PFSK-1 (cell line): ENCODE measurements around the gene PAGE4.

Experiments used
- FOXP2 ChIP-seq: optimal IDR thresholded peaks from 2 replicates; pipeline ENCODE3; 2011; ENCODE audit warnings: borderline replicate concordance, control low read depth, inconsistent platforms; ENCODE audit not compliant: insufficient read depth; ENCODE audit errors: extremely low read length, extremely low read depth
- POLR2AphosphoS5 ChIP-seq: IDR thresholded peaks from 2 replicates; pipeline ENCODE4 v1.6.1; 2012; ENCODE audit warnings: low read depth, mild to moderate bottlenecking, control low read depth, low read length, moderate library complexity
- SIN3A ChIP-seq: IDR thresholded peaks from 2 replicates; pipeline ENCODE4 v1.6.1; 2012; ENCODE audit warnings: mild to moderate bottlenecking, low read length, moderate library complexity, borderline replicate concordance; ENCODE audit not compliant: insufficient read depth
- TAF1 ChIP-seq: IDR thresholded peaks from 2 replicates; pipeline ENCODE4 v1.6.1; 2012; ENCODE audit warnings: low read length, control low read depth, borderline replicate concordance; ENCODE audit not compliant: insufficient read depth
- TF ChIP-seq, protein P1 (sequence below), 2 experiments: IDR thresholded peaks; 2 replicates each; pipeline versions ENCODE4 v1.6.1 to v1.8.0; 2011 to 2012; ENCODE audit warnings: low read depth in 2 of 2, low read length in 2 of 2, control low read depth in 1 of 2, inconsistent platforms in 1 of 2, mild to moderate bottlenecking in 1 of 2, moderate library complexity in 1 of 2; ENCODE audit not compliant: insufficient read depth in 1 of 2

PAGE4 gene

DNA sequence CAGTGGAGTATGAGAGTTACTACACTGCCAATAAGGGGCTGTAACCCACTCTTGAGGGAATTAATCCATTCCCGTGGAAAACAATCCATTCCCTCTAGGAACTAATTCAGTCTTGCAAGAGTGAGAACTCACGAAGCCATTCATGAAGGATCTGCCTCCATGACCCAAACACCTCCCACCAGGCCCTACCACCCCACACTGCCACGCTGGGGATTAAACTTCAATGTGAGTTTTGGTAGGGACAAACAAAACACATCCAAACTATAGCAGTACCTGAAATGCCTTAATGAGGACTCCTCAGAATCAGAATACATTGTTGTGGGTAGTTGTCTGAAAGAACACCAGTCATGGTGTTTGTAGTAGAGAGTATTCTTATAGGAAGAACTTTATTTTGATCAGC is 19.2 kb downstream of the PAGE4 start:
- TF ChIP-seq TAF1 (no peak), FOXP2 (no peak), POLR2AphosphoS5 (no peak), SIN3A (no peak)
- TF ChIP-seq, protein P1, sequence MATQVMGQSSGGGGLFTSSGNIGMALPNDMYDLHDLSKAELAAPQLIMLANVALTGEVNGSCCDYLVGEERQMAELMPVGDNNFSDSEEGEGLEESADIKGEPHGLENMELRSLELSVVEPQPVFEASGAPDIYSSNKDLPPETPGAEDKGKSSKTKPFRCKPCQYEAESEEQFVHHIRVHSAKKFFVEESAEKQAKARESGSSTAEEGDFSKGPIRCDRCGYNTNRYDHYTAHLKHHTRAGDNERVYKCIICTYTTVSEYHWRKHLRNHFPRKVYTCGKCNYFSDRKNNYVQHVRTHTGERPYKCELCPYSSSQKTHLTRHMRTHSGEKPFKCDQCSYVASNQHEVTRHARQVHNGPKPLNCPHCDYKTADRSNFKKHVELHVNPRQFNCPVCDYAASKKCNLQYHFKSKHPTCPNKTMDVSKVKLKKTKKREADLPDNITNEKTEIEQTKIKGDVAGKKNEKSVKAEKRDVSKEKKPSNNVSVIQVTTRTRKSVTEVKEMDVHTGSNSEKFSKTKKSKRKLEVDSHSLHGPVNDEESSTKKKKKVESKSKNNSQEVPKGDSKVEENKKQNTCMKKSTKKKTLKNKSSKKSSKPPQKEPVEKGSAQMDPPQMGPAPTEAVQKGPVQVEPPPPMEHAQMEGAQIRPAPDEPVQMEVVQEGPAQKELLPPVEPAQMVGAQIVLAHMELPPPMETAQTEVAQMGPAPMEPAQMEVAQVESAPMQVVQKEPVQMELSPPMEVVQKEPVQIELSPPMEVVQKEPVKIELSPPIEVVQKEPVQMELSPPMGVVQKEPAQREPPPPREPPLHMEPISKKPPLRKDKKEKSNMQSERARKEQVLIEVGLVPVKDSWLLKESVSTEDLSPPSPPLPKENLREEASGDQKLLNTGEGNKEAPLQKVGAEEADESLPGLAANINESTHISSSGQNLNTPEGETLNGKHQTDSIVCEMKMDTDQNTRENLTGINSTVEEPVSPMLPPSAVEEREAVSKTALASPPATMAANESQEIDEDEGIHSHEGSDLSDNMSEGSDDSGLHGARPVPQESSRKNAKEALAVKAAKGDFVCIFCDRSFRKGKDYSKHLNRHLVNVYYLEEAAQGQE (IDR thresholded peaks at IDR 0.05; ENCODE audit: insufficient read depth in 1 of 2, low read depth in 2 of 2, low read length in 2 of 2) = no peak

GRCh38 chrX:49850028-49850427 is 20.9 kb downstream of the PAGE4 start:
- TF ChIP-seq SIN3A = no peak
- TF ChIP-seq TAF1 = no peak
- no peak for TF ChIP-seq POLR2AphosphoS5
- TF ChIP-seq FOXP2 = no peak
- TF ChIP-seq, protein P1 (IDR thresholded peaks at IDR 0.05; ENCODE audit: insufficient read depth in 1 of 2, low read depth in 2 of 2, low read length in 2 of 2) = no peak

DNA sequence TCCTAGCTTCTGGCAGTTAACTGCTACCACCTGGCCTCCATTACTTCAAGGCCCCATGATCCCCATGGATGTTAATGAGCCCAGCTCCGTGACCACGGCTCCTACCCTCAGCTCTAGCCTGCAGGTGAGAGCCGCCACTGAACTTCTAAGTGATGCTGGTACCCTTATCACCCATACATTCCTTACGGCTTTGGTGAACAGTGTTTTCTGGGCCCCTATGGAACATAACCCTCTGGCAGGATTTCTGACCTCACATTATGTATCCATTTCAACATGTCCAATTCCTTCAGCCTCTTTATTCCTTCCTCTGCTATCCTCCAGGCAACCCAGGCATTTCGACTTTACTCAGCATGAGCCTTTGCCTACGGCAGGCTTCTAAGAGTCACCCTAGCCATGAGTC is 24.6 kb downstream of the PAGE4 start:
- TF ChIP-seq SIN3A (no peak), FOXP2 (no peak), TAF1 (no peak), POLR2AphosphoS5 (no peak)
- TF ChIP-seq, protein P1 (IDR thresholded peaks at IDR 0.05; ENCODE audit: insufficient read depth in 1 of 2, low read depth in 2 of 2, low read length in 2 of 2) = no peak

- TF ChIP-seq, protein P1 (IDR thresholded peaks at IDR 0.05; ENCODE audit: insufficient read depth in 1 of 2, low read depth in 2 of 2, low read length in 2 of 2) = no peak
- TF ChIP-seq FOXP2 (no peak), SIN3A (no peak), POLR2AphosphoS5 (no peak), TAF1 (no peak)
Observed at GRCh38 chrX:49856819-49857218, 27.7 kb downstream of the PAGE4 start.

DNA sequence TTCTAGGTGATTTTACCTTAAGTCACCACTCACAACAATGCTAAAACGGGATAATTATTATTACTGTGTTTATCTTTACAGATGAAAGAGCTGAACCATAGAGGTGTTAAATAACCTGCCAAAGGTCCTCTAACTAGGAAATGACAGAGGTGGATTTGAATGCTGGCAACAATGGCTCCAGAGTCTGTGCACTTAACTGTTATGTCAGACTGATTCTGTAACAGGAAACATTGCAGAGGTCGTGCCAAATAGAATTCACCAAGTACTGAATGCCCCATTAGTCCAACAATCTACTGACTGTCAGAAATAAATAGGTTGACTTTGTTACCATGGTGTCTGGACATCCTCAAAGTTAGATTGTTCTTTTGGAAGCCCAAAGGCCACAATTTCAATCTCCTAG is 29.2 kb downstream of the PAGE4 start:
- TF ChIP-seq POLR2AphosphoS5 (no peak), TAF1 (no peak), SIN3A (no peak), FOXP2 (no peak)
- TF ChIP-seq, protein P1 (IDR thresholded peaks at IDR 0.05; ENCODE audit: insufficient read depth in 1 of 2, low read depth in 2 of 2, low read length in 2 of 2) = no peak
